Measurements from ENCODE around the gene CFB.

CFB gene

DNA sequence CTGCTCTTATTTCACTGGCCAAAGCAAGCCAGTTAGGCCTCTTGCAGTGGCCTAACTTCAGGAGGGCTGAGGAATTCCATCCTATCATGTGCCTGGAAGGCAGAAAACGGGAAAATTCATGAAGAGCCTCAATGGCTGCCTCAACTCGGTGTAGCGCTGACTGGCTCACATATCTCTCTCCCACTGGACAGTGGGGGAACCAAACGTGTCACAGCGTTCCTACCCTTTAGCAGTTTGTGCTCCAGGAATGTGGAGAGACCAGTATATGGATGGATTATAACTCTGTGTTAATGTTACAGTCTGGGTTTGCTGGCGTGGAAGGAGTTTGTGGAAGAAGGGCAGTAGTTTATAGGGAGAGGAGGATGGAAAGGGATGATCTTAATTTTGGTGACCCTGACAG is 30.1 kb upstream of the CFB start:
- H3K4me3 ChIP-seq (ENCODE audit: low read depth, low read length): no peak overlapping the region
- TF ChIP-seq CTCF (IDR thresholded peaks at IDR 0.05; ENCODE audit: insufficient read depth, low read depth, low read length, missing control alignments): no peak
- no peak for DNase-seq (ENCODE audit: low read depth)

DNA sequence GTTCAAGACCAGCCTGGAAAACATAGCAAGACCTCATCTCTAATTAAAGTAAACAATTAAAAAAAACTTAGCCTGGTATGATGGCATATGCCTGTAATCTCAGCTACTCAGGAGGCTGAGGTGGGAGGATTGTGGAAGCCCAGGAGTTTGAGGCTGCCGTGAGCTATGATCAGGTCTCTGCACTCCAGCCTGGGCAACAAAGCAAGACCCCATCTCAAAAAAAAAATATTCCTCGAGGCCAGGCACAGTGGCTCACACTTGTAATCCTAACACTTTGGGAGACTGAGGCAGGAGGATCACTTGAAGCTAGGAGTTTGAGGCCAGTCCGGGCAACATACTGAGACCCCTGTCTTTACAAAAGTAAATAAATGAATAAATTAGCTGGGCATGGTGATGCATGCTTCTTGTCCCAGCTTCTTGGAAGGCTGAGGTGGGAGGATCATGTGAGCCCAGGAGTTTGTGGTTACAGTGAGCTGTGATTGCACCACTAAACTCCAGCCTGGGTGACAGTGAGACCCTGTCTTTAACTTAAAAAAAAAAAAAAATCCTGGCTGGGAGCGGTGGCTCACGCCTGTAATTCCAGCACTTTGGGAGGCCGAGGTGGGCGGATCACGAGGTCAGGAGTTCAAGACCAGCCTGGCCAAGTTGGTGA is 27.7 kb upstream of the CFB start:
- TF ChIP-seq CTCF (IDR thresholded peaks at IDR 0.05; ENCODE audit: insufficient read depth, low read depth, low read length, missing control alignments): no peak
- no peak overlapping the region for H3K4me3 ChIP-seq (ENCODE audit: low read depth, low read length)
- no peak for DNase-seq (ENCODE audit: low read depth)

- no peak for TF ChIP-seq CTCF (IDR thresholded peaks at IDR 0.05; ENCODE audit: insufficient read depth, low read depth, low read length, missing control alignments)
- DNase-seq (ENCODE audit: low read depth): no peak
- no peak overlapping the region for H3K4me3 ChIP-seq (ENCODE audit: low read depth, low read length)
Measured at GRCh38 chr6:31919624-31920303, 26.1 kb upstream of the CFB start.

DNA sequence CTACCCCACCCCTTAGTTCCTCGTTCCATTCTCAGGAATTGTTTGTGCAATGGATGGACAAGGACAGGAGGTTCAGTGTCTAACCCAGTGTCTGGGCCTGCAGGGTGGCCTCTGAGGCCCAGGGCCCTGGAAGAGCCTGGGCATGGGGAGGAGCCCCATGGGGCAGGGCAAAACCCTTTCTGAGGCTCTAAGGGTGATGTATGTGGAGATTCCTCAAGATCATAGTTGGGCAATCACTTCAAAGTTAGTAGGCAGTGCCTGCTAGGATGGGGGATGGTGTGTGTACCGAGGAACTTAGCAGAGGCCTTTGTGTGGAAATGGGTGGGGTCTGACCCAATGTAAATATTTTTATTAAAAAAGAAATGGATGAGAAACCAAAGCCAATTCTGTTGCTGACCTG is 25.1 kb upstream of the CFB start:
- H3K4me3 ChIP-seq (ENCODE audit: low read depth, low read length): no peak overlapping the region
- no peak for DNase-seq (ENCODE audit: low read depth)
- no peak for TF ChIP-seq CTCF (IDR thresholded peaks at IDR 0.05; ENCODE audit: insufficient read depth, low read depth, low read length, missing control alignments)

GRCh38 chr6:31922942-31923341 is 23.0 kb upstream of the CFB start:
- peak; percentile 45 for DNase-seq (ENCODE audit: low read depth)
- peak; percentile 25 for TF ChIP-seq CTCF (IDR thresholded peaks at IDR 0.05; ENCODE audit: insufficient read depth, low read depth, low read length, missing control alignments)

DNA sequence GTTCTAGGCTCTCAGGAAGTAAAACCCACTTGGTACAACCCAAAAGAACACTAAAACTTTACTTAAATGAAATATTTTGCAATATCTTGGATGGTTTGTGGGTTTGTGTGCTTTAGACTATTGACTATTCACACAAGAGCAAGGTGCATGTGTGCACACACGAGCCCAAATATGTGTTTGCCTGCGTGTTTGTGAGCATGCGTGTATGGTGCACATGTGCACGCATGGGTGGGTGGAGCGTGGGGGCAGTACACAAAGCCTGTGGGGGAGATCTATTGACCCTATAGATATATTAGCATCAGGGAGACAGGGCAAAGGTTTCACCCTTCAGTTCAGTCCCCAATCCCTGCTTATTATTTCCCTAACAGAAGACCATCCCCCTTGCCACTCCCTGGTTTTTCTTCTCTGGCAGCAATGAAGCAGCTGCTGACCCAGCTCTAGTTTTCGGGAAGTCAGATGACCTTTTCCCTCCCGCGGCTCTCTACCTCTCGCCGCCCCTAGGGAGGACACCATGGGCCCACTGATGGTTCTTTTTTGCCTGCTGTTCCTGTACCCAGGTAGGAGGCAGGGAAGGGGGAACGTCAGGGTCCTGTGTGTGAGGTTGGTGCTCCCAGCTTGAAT is 18.5 kb upstream of the CFB start, which contains the start of gene C2:
Gene C2 (plus strand): TSS at position 476 of the 621 bp plus-strand sequence. CDS start 36 bp downstream, at position 512.
- no peak for TF ChIP-seq CTCF (IDR thresholded peaks at IDR 0.05; ENCODE audit: insufficient read depth, low read depth, low read length, missing control alignments)
- DNase-seq (ENCODE audit: low read depth): no peak
- H3K4me3 ChIP-seq (ENCODE audit: low read depth, low read length): no peak within 1 kb of the TSS

More at GRCh38 chr6:31922942-31923341, 23.0 kb upstream of the CFB start:
- no peak overlapping the region for H3K4me3 ChIP-seq (ENCODE audit: low read depth, low read length)

Measured in GM12865 (cell line).